ENCODE results near the gene ADAT3. TPM values are rescaled to one million over a fixed set of nuclear protein-coding genes. Genes with fewer than 3 reads are reported as not detected.
"Not testable (repeated sequence)": the region's sequence is repeated elsewhere in the genome, so short reads cannot be mapped to it uniquely, and the experiment has no call there.

ADAT3 gene
- total RNA-seq, 1 donor from 2014 or later: 2.4 TPM

GRCh38 chr19:1866693-1867348 lies 38.4 kb upstream of the ADAT3 start:
- no peak for DNase-seq (ENCODE audit: low read depth, low spot score)

GRCh38 chr19:1867349-1867724 lies 37.9 kb upstream of the ADAT3 start:
- no peak for DNase-seq (ENCODE audit: low read depth, low spot score)

DNA sequence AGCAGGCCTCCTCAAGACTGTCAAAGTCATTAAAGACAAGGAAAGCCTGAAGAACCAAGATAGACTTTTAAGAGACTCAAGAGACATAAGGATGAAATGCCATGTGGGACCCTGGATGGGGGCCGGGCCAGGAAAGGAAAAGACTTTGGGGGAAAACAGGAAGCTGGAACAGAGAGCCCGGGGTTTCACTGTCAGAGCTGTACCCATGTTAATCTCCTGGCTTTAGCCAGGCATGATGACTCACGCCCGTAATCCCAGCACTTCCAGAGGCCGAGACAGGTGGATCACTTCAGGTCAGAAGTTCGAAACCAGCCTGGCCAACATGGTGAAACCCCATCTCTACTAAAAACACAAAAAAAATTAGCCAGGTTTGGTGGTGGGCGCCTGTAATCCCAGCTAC lies 36.2 kb upstream of the ADAT3 start:
- no peak for DNase-seq (ENCODE audit: low read depth, low spot score)

- DNase-seq (ENCODE audit: low read depth, low spot score): no peak
Observed at GRCh38 chr19:1871140-1871597, 34.0 kb upstream of the ADAT3 start.

- DNase-seq (ENCODE audit: low read depth, low spot score): no peak
Observed at GRCh38 chr19:1871630-1872029, 33.6 kb upstream of the ADAT3 start.

DNA sequence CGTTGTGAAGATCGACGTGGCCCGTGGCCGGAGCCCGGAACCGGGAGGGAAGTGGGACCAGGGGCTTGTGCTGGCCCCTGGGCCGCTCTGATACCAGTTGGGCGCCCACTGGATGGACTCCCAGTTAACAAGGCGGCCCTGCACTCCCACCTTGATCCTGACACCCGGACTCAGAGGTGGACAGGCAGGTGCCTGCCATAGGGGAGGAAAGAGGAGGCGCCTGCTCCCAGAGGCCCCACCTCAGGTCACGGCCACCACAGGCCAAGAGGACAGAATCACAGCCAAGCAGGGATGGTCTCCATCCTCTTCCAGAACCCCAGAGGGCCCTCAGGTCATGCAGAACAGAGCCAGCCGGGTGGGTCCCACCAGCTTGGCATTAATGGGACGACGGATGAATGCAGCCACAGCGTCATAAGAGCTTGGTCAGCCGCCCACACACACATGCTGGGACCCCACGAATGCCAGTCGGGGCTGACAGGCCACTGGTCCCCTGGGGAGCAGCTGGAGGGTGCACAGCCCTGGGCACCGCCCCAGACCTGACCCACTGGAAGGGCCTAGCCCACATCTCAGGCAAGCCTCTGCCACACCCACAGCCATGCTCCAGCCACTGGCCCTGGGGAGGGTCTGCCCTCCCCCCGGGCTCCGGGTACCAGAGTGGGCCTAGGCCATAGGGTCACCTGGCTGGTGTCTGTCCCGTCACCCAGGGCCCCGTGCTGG lies 32.2 kb upstream of the ADAT3 start:
- no peak for DNase-seq (ENCODE audit: low read depth, low spot score)

DNA sequence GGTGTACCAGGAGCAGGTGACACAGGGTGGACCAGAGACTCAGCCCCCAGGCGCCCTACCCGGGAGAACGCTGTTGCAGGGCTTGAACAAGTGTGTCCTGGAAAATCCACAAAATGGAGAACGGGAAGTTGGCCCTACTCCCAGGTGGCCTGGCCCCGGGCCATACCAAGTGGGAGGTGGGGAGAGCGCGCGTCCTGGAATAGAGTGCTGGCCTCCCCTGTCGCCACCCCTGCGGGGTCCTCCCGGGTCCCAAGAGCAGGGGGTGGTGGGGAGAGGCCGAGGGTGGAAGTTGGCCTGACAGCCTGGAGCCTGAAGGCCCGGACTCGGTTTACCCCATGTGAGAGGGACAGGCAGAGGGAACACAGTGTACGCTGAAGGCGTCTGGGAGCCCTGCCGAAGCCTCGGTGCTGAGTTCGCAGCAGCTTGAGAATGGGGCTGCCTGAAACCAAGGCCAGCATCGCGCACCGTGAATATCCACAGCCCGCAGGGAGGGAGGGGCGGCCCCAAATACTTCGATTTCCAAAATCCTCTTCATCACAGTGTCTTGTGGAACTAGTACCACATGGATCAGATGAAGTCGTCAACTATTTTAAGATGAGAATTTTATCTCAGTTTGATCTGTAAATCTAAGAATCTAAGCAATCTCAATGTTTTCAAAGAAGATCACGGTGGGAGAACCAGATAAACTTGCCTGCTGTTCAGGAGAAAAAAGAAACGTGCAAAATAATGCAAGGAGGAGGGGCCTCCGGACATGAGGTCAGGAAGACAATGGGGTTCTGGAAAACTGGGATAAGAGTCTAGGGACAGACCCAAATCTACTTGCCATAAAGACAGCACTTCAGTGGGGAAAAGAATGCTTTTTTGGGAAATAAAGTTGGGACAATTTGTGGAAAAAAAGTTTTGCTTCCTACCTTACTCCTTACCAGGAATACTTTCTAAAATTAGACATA lies 31.4 kb upstream of the ADAT3 start:
- DNase-seq (ENCODE audit: low read depth, low spot score): no peak

- no peak for DNase-seq (ENCODE audit: low read depth, low spot score)
Observed at GRCh38 chr19:1874554-1875185, 30.5 kb upstream of the ADAT3 start.

- DNase-seq (ENCODE audit: low read depth, low spot score): not testable (repeated sequence)
Observed at GRCh38 chr19:1875265-1875645, 29.9 kb upstream of the ADAT3 start.

- DNase-seq (ENCODE audit: low read depth, low spot score): no peak
Observed at GRCh38 chr19:1875646-1876495, 29.3 kb upstream of the ADAT3 start.

GRCh38 chr19:1876496-1877279 lies 28.5 kb upstream of the ADAT3 start:
- DNase-seq (ENCODE audit: low read depth, low spot score): not testable (repeated sequence)

GRCh38 chr19:1877280-1877660 lies 27.9 kb upstream of the ADAT3 start:
- DNase-seq (ENCODE audit: low read depth, low spot score): not testable (repeated sequence)

GRCh38 chr19:1878583-1878982 lies 26.6 kb upstream of the ADAT3 start:
- not testable (repeated sequence) for DNase-seq (ENCODE audit: low read depth, low spot score)

DNA sequence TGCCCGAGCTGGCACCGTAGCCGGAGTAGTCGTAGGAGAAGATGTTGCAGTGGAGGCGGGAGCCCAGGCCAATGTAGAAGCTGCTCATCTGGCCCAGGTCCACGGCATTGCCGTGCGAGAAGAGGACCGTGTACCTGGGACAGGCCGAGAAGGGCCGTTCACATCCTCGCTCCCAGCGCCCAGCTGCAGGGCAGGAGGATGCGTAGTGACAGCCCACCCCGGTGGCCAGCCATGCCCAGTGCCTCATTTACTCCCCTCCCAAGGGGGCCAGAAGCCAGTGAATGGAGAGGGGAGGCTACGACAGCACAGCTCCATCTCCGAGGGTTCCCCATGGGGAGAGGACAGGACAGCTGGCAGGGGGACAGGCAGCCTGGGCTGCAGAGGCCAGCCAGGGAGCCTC lies 25.2 kb upstream of the ADAT3 start:
- DNase-seq (ENCODE audit: low read depth, low spot score): not testable (repeated sequence)

DNA sequence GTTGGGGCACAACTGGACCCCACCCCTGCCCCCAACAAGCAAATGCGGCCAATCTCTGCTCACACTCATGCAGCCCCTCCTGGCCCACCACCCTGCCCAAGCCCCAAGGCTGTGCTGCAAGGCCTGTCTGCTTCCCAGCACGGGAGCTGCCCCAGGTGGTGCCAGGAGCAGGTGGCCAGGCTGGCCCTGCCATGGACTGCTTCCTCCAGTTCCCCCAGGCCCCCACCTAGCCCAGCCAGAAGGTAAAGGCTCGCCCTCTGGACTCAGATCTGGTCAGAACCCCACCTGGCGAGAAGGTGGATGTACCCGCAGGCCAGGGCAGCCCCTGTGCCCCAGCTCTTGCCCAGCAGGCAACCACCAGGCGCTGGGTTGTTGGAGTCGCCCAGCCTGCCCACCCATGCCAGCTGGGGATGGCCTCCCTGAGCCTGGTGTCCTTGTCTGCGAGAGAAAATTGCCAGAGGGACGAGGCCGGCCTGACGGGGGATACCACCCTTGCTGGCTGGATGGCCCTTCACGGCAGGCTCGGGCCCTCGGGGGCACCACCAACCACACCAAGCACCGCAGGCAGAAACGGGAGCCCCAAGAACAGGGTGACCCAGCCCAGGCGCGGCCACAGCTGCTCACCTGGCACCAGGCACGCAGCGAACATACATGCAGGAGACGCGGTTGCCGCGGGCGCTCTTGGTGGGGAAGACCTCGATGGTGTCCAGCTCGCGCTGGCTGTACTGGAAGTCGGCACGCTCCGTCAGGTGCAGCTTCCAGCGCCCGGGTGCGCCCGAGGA lies 24.4 kb upstream of the ADAT3 start:
- DNase-seq (ENCODE audit: low read depth, low spot score): no peak

DNA sequence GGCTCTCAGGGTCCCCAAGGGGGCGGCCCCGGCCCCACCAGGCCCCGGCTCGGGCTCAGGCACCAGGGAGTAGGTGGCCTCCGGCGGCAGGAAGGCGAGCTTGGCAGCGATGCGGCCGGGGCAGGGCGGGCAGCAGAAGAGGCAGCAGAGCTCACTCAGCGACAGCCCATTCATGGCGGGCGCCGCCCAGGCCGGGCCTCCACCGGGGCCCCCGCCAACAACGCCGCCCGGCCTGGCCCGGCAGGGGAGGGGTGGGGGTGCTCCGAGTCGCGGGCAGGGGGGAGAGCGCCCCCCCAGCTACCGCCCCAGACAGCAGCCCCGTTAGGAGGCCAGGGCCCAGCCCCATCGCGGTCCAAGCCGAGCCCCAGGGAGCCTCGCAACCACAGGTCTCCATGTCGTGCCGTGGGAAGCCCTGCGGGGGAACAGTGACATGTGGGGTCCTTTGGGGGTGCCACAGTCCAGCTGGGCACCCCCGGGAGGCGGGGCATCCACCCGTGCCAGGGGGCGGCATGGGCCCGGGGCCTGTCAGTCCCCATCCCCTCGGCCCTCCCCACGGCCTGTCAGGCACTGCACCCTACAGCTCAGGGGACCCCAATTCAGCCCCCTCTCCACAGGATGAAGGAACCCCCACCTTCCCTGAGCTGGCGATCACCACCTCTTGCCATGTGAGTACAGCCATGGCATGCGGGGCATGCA lies 23.7 kb upstream of the ADAT3 start:
- DNase-seq (ENCODE audit: low read depth, low spot score): not testable (repeated sequence)

- no peak for DNase-seq (ENCODE audit: low read depth, low spot score)
Observed at GRCh38 chr19:1882089-1882785, 23.0 kb upstream of the ADAT3 start.

All from pulmonary artery endothelial cell (primary cell).